GM23248 (cell line): ENCODE results near the gene ADCYAP1R1. TPM values are rescaled to one million over a fixed set of nuclear protein-coding genes. Genes with fewer than 3 reads are reported as not detected.

Source experiments
- DNase-seq: peaks from one replicate; pipeline ENCODE4 v3.0.0-alpha.2; 2015
- H2AFZ ChIP-seq: fragments of 200-600 bp; sonication (generic); 2 replicates; pipeline ENCODE4 v1.6.1; 2016; ENCODE audit warnings: antibody characterized with exemption
- H3F3A ChIP-seq: fragments of 200-600 bp; sonication (generic); 2 replicates; pipeline ENCODE4 v1.6.1; 2016; ENCODE audit warnings: mild to moderate bottlenecking, antibody characterized with exemption, mixed run types; ENCODE audit not compliant: insufficient read depth
- H3K27ac ChIP-seq: fragments of 200-600 bp; sonication (generic); 2 replicates; pipeline ENCODE4 v1.5.1; 2016; ENCODE audit warnings: mild to moderate bottlenecking
- H3K27me3 ChIP-seq: fragments of 200-600 bp; sonication (generic); replicated peaks from 2 replicates; pipeline ENCODE4 v1.6.1; 2016; ENCODE audit warnings: mild to moderate bottlenecking; ENCODE audit not compliant: insufficient read depth
- H3K36me3 ChIP-seq: fragments of 200-600 bp; sonication (generic); 2 replicates; pipeline ENCODE4 v1.6.1; 2016; ENCODE audit warnings: low read depth, mild to moderate bottlenecking
- H3K4me1 ChIP-seq: fragments of 200-600 bp; sonication (generic); 2 replicates; pipeline ENCODE4 v1.6.1; 2016; ENCODE audit warnings: mild to moderate bottlenecking; ENCODE audit not compliant: insufficient read depth
- H3K4me2 ChIP-seq: fragments of 200-600 bp; sonication (generic); one replicate; pipeline ENCODE4 v1.6.1; 2016; ENCODE audit warnings: mild to moderate bottlenecking; ENCODE audit not compliant: unreplicated experiment
- H3K4me3 ChIP-seq: fragments of 200-600 bp; sonication (generic); 2 replicates; pipeline ENCODE4 v1.5.1; 2016; ENCODE audit warnings: mild to moderate bottlenecking
- H3K79me2 ChIP-seq: fragments of 200-600 bp; sonication (generic); 2 replicates; pipeline ENCODE4 v1.6.1; 2016; ENCODE audit warnings: mild to moderate bottlenecking; ENCODE audit not compliant: insufficient read depth
- H3K9ac ChIP-seq: fragments of 200-600 bp; sonication (generic); 2 replicates; pipeline ENCODE4 v1.6.1; 2016; ENCODE audit warnings: mild to moderate bottlenecking
- H3K9me2 ChIP-seq: fragments of 200-600 bp; sonication (generic); 2 replicates; pipeline ENCODE4 v1.6.1; 2016; ENCODE audit warnings: mixed run types, mild to moderate bottlenecking, moderate library complexity; ENCODE audit not compliant: insufficient read depth
- H3K9me3 ChIP-seq: fragments of 200-600 bp; sonication (generic); one replicate; pipeline ENCODE4 v1.6.1; 2017; ENCODE audit warnings: low read depth
- H4K20me1 ChIP-seq: fragments of 200-600 bp; sonication (generic); 2 replicates; pipeline ENCODE4 v1.6.0; 2016; ENCODE audit not compliant: insufficient read depth
- EZH2 ChIP-seq: fragments of 200-600 bp; sonication (generic); IDR thresholded peaks from 2 replicates; pipeline ENCODE4 v1.6.1; 2018; ENCODE audit warnings: antibody characterized with exemption, mild to moderate bottlenecking; ENCODE audit not compliant: insufficient read depth, poor library complexity, severe bottlenecking
- EZH2phosphoT487 ChIP-seq: fragments of 200-600 bp; sonication (generic); IDR thresholded peaks from 2 replicates; pipeline ENCODE4 v1.6.1; 2018; ENCODE audit warnings: antibody characterized with exemption, moderate library complexity, mild to moderate bottlenecking, low read depth; ENCODE audit not compliant: insufficient read depth
- WGBS, 2 experiments: methylation state at CpG; one replicate each; pipeline ENCODE4 v1.1.6; 2015 to 2017; ENCODE audit warnings: low lambda C conversion rate in 2 of 2, low coverage in 1 of 2; ENCODE audit errors: missing lambda C conversion rate in 2 of 2; 5-methylcytosine and 5-hydroxymethylcytosine counted together
- in situ Hi-C: fragments of 300-500 bp; cut with MboI; formaldehyde crosslinking; loops from 2 replicates; pipeline ENCODE4 v1.15.0; 2020
- polyA plus RNA-seq: library from polyadenylated mRNA; unstranded; fragments of >200 nt; fragmentation: Nextera tagmentation; extraction: Ambion mirVana; gene quantifications from 2 replicates; pipeline ENCODE4 v1.2.1, GENCODE V29; 2016
- total RNA-seq: library from RNA; depleted of rRNA; stranded (reverse); fragments of >200 nt; shearing (Covaris generic); gene quantifications from 2 replicates; pipeline ENCODE4 v1.2.3, GENCODE V29; 2014

Gene ADCYAP1R1
- total and polyA plus RNA-seq, 2 experiments from 2014 or later: 0.05 TPM; not detected in 1

DNA sequence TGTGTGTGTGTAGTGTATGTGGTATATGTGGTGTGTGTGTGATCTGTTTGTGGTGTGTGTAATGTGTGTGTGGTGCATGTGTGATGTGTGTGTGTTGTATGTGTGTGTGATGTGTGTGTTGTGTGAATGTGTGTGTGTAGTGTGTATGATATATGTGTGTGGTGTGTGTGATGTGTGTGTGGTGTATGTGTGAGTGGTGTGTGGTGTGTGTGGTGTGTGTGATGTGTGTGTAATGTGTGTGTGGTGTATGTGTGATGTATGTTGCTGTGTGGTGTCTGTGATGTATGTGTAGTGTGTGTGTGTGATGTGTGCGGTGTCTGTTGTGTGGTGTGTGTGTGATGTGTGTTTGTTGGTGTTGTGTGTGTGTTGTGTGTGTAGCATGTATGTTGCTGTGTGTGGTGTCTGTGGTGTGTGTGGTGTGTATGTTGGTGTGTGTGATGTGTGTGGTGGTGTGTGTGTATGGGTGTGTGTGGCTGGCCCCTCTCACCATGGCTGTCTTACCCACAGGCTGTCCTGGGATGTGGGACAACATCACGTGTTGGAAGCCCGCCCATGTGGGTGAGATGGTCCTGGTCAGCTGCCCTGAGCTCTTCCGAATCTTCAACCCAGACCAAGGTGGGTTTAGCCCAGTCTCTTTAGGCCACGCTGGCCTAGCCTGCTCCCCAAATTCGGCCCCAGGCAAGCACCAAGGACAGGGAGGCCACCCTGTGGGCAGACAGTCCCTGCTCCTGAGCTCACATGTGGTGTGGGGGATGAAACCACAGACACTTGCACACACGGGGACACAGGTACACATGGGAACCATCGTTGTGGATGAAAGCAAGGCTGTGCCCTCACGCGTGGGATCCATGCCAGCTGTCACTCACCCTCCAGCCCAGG lies 25.6 kb downstream of the ADCYAP1R1 start:
- no peaks in the 10 kb centered on the region for H3K79me2 ChIP-seq
- 79 to 82% methylated on average over 9 to 10 of the region's 10 CpGs for WGBS, 2 experiments
- no peaks in the 10 kb centered on the region for H3F3A ChIP-seq
- H3K27ac ChIP-seq: no peak overlapping the region
- DNase-seq: peak; percentile 7
- no peaks in the 10 kb centered on the region for H3K4me1 ChIP-seq
- no peaks in the 10 kb centered on the region for H4K20me1 ChIP-seq
- no peak overlapping the region for H3K4me2 ChIP-seq
- H3K9ac ChIP-seq: no peak overlapping the region
- in situ Hi-C loops: no loop called here
- no peak overlapping the region for H3K4me3 ChIP-seq
- H3K9me2 ChIP-seq: no peaks in the 10 kb centered on the region
- no peak overlapping the region for H2AFZ ChIP-seq
- TF ChIP-seq EZH2phosphoT487 (no peak), EZH2 (no peak)
- H3K36me3 ChIP-seq: no peaks in the 10 kb centered on the region
- no peaks in the 10 kb centered on the region for H3K9me3 ChIP-seq
- H3K27me3 ChIP-seq: 0 out of 2 replicates have a peak, but pooled peaks cover 5% of the 10 kb centered on the region

DNA sequence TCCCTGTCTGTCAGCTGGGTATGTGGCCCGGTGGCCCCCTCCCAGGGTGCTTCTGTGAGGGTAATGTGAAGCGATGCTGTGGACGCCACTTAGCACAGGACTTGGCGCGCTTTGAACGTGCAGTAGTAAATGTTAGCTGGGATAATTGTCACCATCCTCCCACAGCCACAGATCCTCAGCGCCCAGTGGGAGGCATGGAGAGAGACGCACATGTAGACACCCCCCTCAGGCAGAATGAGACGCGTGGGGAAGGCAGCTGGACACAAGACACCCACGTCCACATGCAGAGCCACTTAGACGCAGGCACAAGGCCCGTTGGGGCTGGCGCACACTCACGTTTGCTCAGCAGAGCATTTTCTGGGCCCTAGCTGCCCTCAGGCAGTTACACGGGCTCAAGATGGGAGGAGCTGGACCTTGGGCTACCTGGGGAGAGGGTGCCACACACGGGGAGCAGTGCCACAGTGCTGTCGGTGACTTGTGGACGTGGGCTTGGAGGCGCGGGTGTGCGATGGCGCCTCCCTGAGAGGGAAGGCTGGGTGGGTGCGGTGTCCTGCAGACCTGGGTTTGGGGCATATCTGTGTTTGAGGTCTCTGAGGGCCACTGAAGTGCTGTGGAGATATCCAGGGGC lies 26.4 kb downstream of the ADCYAP1R1 start:
- in situ Hi-C loops: no loop called here

GRCh38 chr7:31079126-31079823 lies 27.2 kb downstream of the ADCYAP1R1 start:
- TF ChIP-seq EZH2phosphoT487: no peak
- no peak for TF ChIP-seq EZH2
- 70 to 78% methylated on average over 11 of the region's 11 CpGs for WGBS, 2 experiments
- H3K79me2 ChIP-seq: no peaks in the 10 kb centered on the region

More for the DNA sequence above, 26.4 kb downstream of the ADCYAP1R1 start:
- TF ChIP-seq EZH2: no peak
- no peak for TF ChIP-seq EZH2phosphoT487
- no peak overlapping the region for H2AFZ ChIP-seq
- H4K20me1 ChIP-seq: no peaks in the 10 kb centered on the region
- H3K4me3 ChIP-seq: no peak overlapping the region
- H3K36me3 ChIP-seq: no peaks in the 10 kb centered on the region
- WGBS, 2 experiments: 81 to 85% methylated on average over 24 of the region's 24 CpGs
- H3K27ac ChIP-seq: no peak overlapping the region
- no peaks in the 10 kb centered on the region for H3K4me1 ChIP-seq
- no peak overlapping the region for H3K4me2 ChIP-seq
- no peak overlapping the region for H3K9ac ChIP-seq
- no peaks in the 10 kb centered on the region for H3F3A ChIP-seq
- no peaks in the 10 kb centered on the region for H3K9me3 ChIP-seq
- H3K9me2 ChIP-seq: no peaks in the 10 kb centered on the region
- 0 out of 2 replicates have a peak, but pooled peaks cover 5% of the 10 kb centered on the region for H3K27me3 ChIP-seq
- no peak for DNase-seq
- H3K79me2 ChIP-seq: no peaks in the 10 kb centered on the region

GRCh38 chr7:31079824-31080511 lies 27.9 kb downstream of the ADCYAP1R1 start:
- Histone ChIP-seq H3K36me3 (no peaks in the 10 kb centered on the region), H3K27me3 (0 out of 2 replicates have a peak, but pooled peaks cover 5% of the 10 kb centered on the region), H4K20me1 (no peaks in the 10 kb centered on the region), H2AFZ (no peak overlapping the region), H3K27ac (no peak overlapping the region), H3K4me1 (no peaks in the 10 kb centered on the region), H3K9ac (no peak overlapping the region), H3K4me3 (no peak overlapping the region), H3K9me2 (no peaks in the 10 kb centered on the region), H3K4me2 (no peak overlapping the region), H3K79me2 (no peaks in the 10 kb centered on the region), H3K9me3 (no peaks in the 10 kb centered on the region), H3F3A (no peaks in the 10 kb centered on the region)
- no peak for TF ChIP-seq EZH2phosphoT487
- no peak for TF ChIP-seq EZH2
- in situ Hi-C loops: no loop called here
- no peak for DNase-seq
- 67 to 69% methylated on average over 6 of the region's 6 CpGs for WGBS, 2 experiments

More at GRCh38 chr7:31079126-31079823, 27.2 kb downstream of the ADCYAP1R1 start:
- H3K4me2 ChIP-seq: no peak overlapping the region
- no peak overlapping the region for H3K27ac ChIP-seq
- no peaks in the 10 kb centered on the region for H4K20me1 ChIP-seq
- no peaks in the 10 kb centered on the region for H3K36me3 ChIP-seq
- H3K9me2 ChIP-seq: no peaks in the 10 kb centered on the region
- H3K4me3 ChIP-seq: no peak overlapping the region
- DNase-seq: no peak
- 0 out of 2 replicates have a peak, but pooled peaks cover 5% of the 10 kb centered on the region for H3K27me3 ChIP-seq
- H3K9ac ChIP-seq: no peak overlapping the region
- H3K4me1 ChIP-seq: no peaks in the 10 kb centered on the region
- H2AFZ ChIP-seq: no peak overlapping the region
- H3K9me3 ChIP-seq: no peaks in the 10 kb centered on the region
- H3F3A ChIP-seq: no peaks in the 10 kb centered on the region
- in situ Hi-C loops: no loop called here
